Left ventricle myocardium inferior (tissue), 1 donor: Measurements from ENCODE around the gene TRIM69. TPM values are rescaled to one million over a fixed set of nuclear protein-coding genes. Genes with fewer than 3 reads are reported as not detected.

Experiments used
- DNase-seq: peaks from one replicate; pipeline ENCODE4 v3.0.0-alpha.2; 2020
- H3K27ac ChIP-seq: fragments of 200-600 bp; replicated peaks from 2 replicates; pipeline ENCODE4 v1.8.0; 2021
- H3K27me3 ChIP-seq: fragments of 200-600 bp; 2 replicates; pipeline ENCODE4 v1.8.0; 2021; ENCODE audit warnings: low read depth
- H3K36me3 ChIP-seq: fragments of 200-600 bp; 2 replicates; pipeline ENCODE4 v1.8.0; 2021
- H3K4me1 ChIP-seq: fragments of 200-600 bp; 2 replicates; pipeline ENCODE4 v1.8.0; 2021
- H3K4me3 ChIP-seq: fragments of 200-600 bp; 2 replicates; pipeline ENCODE4 v1.8.0; 2021; ENCODE audit warnings: mild to moderate bottlenecking, moderate library complexity
- H3K9me3 ChIP-seq: fragments of 200-600 bp; replicated peaks from 2 replicates; pipeline ENCODE4 v1.8.0; 2021
- intact Hi-C: fragments of 100-400 bp; cut with micrococcal nuclease; formaldehyde crosslinking; loops from one replicate; pipeline ENCODE4 v1.11.0; 2022
- total RNA-seq: library from RNA; stranded (reverse); fragmentation: NEBNext Ultra II Directional; extraction: Animal tissue kit (Norgen Biotek cat#: 25700); gene quantifications from one replicate; pipeline ENCODE4 v1.2.1, GENCODE V29; 2021
- TF ChIP-seq, protein P1 (sequence below): fragments of 200-600 bp; IDR thresholded peaks from 2 replicates; pipeline ENCODE4 v1.8.0; 2021; ENCODE audit warnings: antibody characterized with exemption, mild to moderate bottlenecking, borderline replicate concordance
- donor health status: DM: no; HTN: yes; CAD: no; lungs with severe emphysema.

Gene TRIM69
- total RNA-seq, 1 donor from 2014 or later = 57.6 TPM

DNA sequence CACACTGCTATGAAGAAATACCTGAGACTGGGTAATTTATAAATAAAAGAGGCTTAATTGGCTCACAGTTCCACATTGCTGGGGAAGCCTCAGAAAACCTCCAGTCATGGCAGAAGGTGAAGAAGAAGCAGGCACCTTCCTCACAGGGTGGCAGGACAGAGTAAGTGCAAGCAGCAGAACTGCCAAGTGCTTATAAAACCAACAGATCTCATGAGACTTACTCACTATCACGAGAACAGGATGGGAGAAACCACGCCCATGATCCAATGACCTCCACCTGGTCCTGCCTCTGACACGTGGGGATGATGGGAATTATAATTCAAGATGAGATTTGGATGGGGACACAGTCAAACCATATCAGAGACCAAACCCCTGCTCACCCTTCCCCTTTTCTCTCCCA lies 75.0 kb downstream of the TRIM69 start:
- no peak for DNase-seq
- Histone ChIP-seq H3K9me3 (no peaks in the 10 kb centered on the region), H3K4me3 (no peak overlapping the region), H3K4me1 (peaks cover 21% of the 10 kb centered on the region), H3K27ac (no peak overlapping the region), H3K36me3 (no peaks in the 10 kb centered on the region), H3K27me3 (no peaks in the 10 kb centered on the region)
- TF ChIP-seq, protein P1, sequence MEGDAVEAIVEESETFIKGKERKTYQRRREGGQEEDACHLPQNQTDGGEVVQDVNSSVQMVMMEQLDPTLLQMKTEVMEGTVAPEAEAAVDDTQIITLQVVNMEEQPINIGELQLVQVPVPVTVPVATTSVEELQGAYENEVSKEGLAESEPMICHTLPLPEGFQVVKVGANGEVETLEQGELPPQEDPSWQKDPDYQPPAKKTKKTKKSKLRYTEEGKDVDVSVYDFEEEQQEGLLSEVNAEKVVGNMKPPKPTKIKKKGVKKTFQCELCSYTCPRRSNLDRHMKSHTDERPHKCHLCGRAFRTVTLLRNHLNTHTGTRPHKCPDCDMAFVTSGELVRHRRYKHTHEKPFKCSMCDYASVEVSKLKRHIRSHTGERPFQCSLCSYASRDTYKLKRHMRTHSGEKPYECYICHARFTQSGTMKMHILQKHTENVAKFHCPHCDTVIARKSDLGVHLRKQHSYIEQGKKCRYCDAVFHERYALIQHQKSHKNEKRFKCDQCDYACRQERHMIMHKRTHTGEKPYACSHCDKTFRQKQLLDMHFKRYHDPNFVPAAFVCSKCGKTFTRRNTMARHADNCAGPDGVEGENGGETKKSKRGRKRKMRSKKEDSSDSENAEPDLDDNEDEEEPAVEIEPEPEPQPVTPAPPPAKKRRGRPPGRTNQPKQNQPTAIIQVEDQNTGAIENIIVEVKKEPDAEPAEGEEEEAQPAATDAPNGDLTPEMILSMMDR = no peak
- intact Hi-C loops = no loop called here

DNA sequence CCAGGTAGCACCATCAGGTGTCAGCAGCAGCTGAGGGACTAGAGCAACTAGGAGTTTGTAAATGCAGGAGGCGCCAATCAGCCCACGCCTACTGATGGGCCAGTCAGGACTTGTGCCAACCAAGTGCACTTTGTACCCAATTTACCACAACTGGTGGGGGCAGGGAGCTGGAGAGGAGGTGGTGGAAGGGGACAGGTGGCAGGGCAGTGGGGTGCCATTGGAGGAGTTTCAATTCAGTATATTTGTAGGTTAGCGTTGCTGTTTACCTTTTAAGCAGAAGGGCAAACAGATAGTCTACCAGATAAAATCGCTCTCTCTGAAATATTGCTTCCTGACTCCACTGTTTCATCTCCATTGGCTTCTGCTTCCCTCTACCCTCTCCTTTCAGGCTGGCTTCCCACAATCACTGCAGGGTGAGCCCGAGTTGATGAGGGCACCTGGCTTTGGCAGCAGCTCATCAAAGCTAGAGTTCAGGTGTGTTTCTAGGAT lies 75.7 kb downstream of the TRIM69 start:
- Histone ChIP-seq H3K4me1 (peaks cover 21% of the 10 kb centered on the region), H3K27ac (no peak overlapping the region), H3K27me3 (no peaks in the 10 kb centered on the region), H3K36me3 (no peaks in the 10 kb centered on the region), H3K9me3 (no peaks in the 10 kb centered on the region), H3K4me3 (no peak overlapping the region)
- intact Hi-C loops = no loop called here
- TF ChIP-seq, protein P1 = no peak
- DNase-seq = peak; percentile 26

DNA sequence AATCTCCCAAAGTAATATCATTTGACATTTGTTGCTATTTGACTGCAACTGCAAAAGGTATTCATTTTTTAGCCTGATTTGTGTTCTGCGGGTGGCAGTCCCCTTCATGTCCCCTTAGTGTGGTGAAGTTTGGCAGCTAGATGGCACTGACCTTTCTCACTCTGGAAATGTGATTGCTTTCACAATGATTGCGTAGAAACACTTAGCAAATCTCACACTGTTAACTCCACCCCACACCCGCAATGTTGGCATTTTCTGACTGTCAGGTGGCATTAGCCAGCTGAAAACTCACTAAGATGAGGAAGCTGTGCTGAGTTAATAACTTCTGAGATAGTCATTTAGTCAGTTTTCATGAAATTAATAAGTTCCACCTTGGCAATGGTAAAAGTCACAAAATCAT lies 76.9 kb downstream of the TRIM69 start:
- peaks cover 21% of the 10 kb centered on the region for H3K4me1 ChIP-seq

More for the DNA sequence above, 76.9 kb downstream of the TRIM69 start:
- TF ChIP-seq, protein P1 = no peak
- Histone ChIP-seq H3K36me3 (no peaks in the 10 kb centered on the region), H3K9me3 (no peaks in the 10 kb centered on the region), H3K27me3 (no peaks in the 10 kb centered on the region), H3K27ac (peak overlapping the region; percentile 9), H3K4me3 (no peak overlapping the region)
- intact Hi-C loops = no loop called here
- DNase-seq = no peak

Other genes with a start within 250 kb of the TRIM69 start
- gene EIF3J, start 199.4 kb upstream of the TRIM69 start, total RNA-seq = 83.5 TPM
- 49.6 TPM for gene SPG11, start 72.9 kb upstream of the TRIM69 start, total RNA-seq
- gene PATL2, start 25.2 kb upstream of the TRIM69 start, total RNA-seq = 3.7 TPM
- gene B2M, start 25.0 kb upstream of the TRIM69 start, total RNA-seq = 1,128 TPM
- gene TERB2, start 220.2 kb downstream of the TRIM69 start, total RNA-seq = not detected